H1 (cell line): ENCODE measurements around the gene CASP5. TPM values are rescaled to one million over a fixed set of nuclear protein-coding genes. Genes with fewer than 3 reads are reported as not detected.
"Not testable (repeated sequence)": the region's sequence is repeated elsewhere in the genome, so short reads cannot be mapped to it uniquely, and the experiment has no call there.

Experiments used
- CTCF ChIA-PET: fragments of 300-600 bp; sonication (Branson Sonifier 250); formaldehyde crosslinking; loops from one replicate; lab custom pipeline; 2021; ENCODE audit not compliant: partially characterized antibody; lab: Charles Lee
- POLR2A ChIA-PET: fragments of 300-600 bp; sonication (Branson Sonifier 250); formaldehyde crosslinking; loops from one replicate; lab custom pipeline; 2021; ENCODE audit warnings: inconsistent platforms; ENCODE audit not compliant: partially characterized antibody; lab: Charles Lee
- DNase-seq, 2 experiments: peaks; one replicate each; pipeline versions ENCODE4 v3.0.0 to v3.0.0-alpha.2; 2010 to 2022; ENCODE audit warnings: low spot score in 2 of 2, low read depth in 1 of 2, mixed read lengths in 1 of 2
- FAIRE-seq: peaks from 2 replicates; lab custom pipeline; 2011; peaks lifted over from hg19 to GRCh38; lab: Jason Lieb, UNC
- H2AFZ ChIP-seq: 2 replicates; pipeline ENCODE4 v1.8.1; 2012; ENCODE audit warnings: low read length, inconsistent platforms
- H2AK5ac ChIP-seq: 2 replicates; pipeline ENCODE4 v1.6.1; 2013; ENCODE audit warnings: low read depth, low read length
- H2BK120ac ChIP-seq: replicated peaks from 2 replicates; pipeline ENCODE3; 2013; ENCODE audit warnings: low read depth, low read length, inconsistent platforms
- H2BK12ac ChIP-seq: 2 replicates; pipeline ENCODE4 v1.6.1; 2013; ENCODE audit warnings: low read depth, low read length
- H2BK15ac ChIP-seq: 2 replicates; pipeline ENCODE4 v1.6.1; 2013; ENCODE audit warnings: low read length
- H2BK20ac ChIP-seq: 2 replicates; pipeline ENCODE4 v1.6.1; 2013; ENCODE audit warnings: low read length
- H2BK5ac ChIP-seq: 2 replicates; pipeline ENCODE4 v1.6.1; 2013; ENCODE audit warnings: low read depth, low read length
- H3K14ac ChIP-seq: 2 replicates; pipeline ENCODE4 v1.6.1; 2013; ENCODE audit warnings: inconsistent platforms; ENCODE audit not compliant: insufficient read length
- H3K18ac ChIP-seq: 2 replicates; pipeline ENCODE4 v1.6.1; 2013; ENCODE audit warnings: low read length; ENCODE audit errors: extremely low read depth
- H3K23ac ChIP-seq: 2 replicates; pipeline ENCODE4 v1.6.1; 2013; ENCODE audit warnings: inconsistent platforms; ENCODE audit not compliant: insufficient read length
- H3K23me2 ChIP-seq: 2 replicates; pipeline ENCODE4 v1.6.1; 2013; ENCODE audit warnings: low read depth, low read length
- H3K27ac ChIP-seq: 2 replicates; pipeline ENCODE4 v1.6.1; 2011; ENCODE audit warnings: low read depth, low read length, inconsistent platforms
- H3K27me3 ChIP-seq, 4 experiments: replicated peaks in 1 of 4; 1 replicate in 1 of 4; 2 replicates in 3 of 4; pipeline versions ENCODE4 v1.6.1 to v1.8.1; 2011 to 2013; ENCODE audit warnings: low read length in 3 of 4, mild to moderate bottlenecking in 3 of 4, inconsistent platforms in 2 of 4, mixed read lengths in 2 of 4, moderate library complexity in 1 of 4; ENCODE audit not compliant: control insufficient read depth in 3 of 4, insufficient read depth in 3 of 4; ENCODE audit errors: extremely low read depth in 1 of 4
- H3K36me3 ChIP-seq, 4 experiments: 2 replicates each; pipeline versions ENCODE4 v1.6.1 to v1.8.1; 2011 to 2013; ENCODE audit warnings: mild to moderate bottlenecking in 4 of 4, low read length in 3 of 4, moderate library complexity in 2 of 4, control low read depth in 1 of 4, inconsistent platforms in 1 of 4; ENCODE audit not compliant: insufficient read depth in 4 of 4, control insufficient read depth in 2 of 4
- H3K4ac ChIP-seq: replicated peaks from 2 replicates; pipeline ENCODE3; 2013; ENCODE audit warnings: low read length, low read depth, mixed read lengths, inconsistent platforms; ENCODE audit not compliant: insufficient read length
- H3K4me1 ChIP-seq, 4 experiments: replicated peaks in 1 of 4; 1 replicate in 1 of 4; 2 replicates in 3 of 4; pipeline versions ENCODE4 v1.6.1 to v1.8.1; 2011 to 2013; ENCODE audit warnings: low read length in 3 of 4, inconsistent platforms in 2 of 4, mixed read lengths in 1 of 4; ENCODE audit not compliant: insufficient read depth in 4 of 4, control insufficient read depth in 3 of 4
- H3K4me2 ChIP-seq, 2 experiments: 2 replicates each; pipeline versions ENCODE4 v1.6.1 to v1.8.1; 2011 to 2013; ENCODE audit warnings: low read depth in 2 of 2, low read length in 2 of 2, control low read depth in 1 of 2, inconsistent platforms in 1 of 2, mild to moderate bottlenecking in 1 of 2; ENCODE audit not compliant: insufficient read depth in 1 of 2
- H3K4me3 ChIP-seq, 4 experiments: fragments of 200-600, 300-600 bp in 1 of 4; sonication (generic), shearing (Covaris generic), sonication (Bioruptor Twin) in 1 of 4; 2 replicates each; pipeline versions ENCODE4 v1.5.1 to v1.8.1; 2011 to 2016; ENCODE audit warnings: low read length in 4 of 4, low read depth in 3 of 4, control low read depth in 2 of 4, inconsistent platforms in 2 of 4, mild to moderate bottlenecking in 2 of 4, mixed read lengths in 1 of 4, moderate library complexity in 1 of 4; ENCODE audit not compliant: insufficient read depth in 2 of 4; ENCODE audit errors: extremely low read depth in 1 of 4
- H3K56ac ChIP-seq: replicated peaks from 2 replicates; pipeline ENCODE3; 2013; ENCODE audit warnings: low read depth, mild to moderate bottlenecking, mixed read lengths, low read length, inconsistent platforms; ENCODE audit not compliant: insufficient read length
- H3K79me1 ChIP-seq: 2 replicates; pipeline ENCODE4 v1.6.1; 2013; ENCODE audit warnings: low read depth, low read length, control low read depth
- H3K79me2 ChIP-seq, 2 experiments: 2 replicates each; pipeline versions ENCODE4 v1.6.1 to v1.8.1; 2012 to 2013; ENCODE audit warnings: low read length in 2 of 2, mild to moderate bottlenecking in 2 of 2, inconsistent platforms in 1 of 2; ENCODE audit not compliant: insufficient read depth in 2 of 2, control insufficient read depth in 1 of 2
- H3K9ac ChIP-seq, 4 experiments: replicated peaks in 1 of 4; 1 replicate in 1 of 4; 2 replicates in 3 of 4; pipeline versions ENCODE4 v1.6.1 to v1.8.1; 2011 to 2013; ENCODE audit warnings: low read depth in 3 of 4, low read length in 3 of 4, control low read depth in 2 of 4, mild to moderate bottlenecking in 2 of 4, moderate library complexity in 2 of 4, inconsistent platforms in 1 of 4; ENCODE audit errors: extremely low read depth in 1 of 4
- H3K9me3 ChIP-seq, 2 experiments: 2 replicates each; pipeline versions ENCODE4 v1.6.1 to v1.8.1; 2012 to 2013; ENCODE audit warnings: mild to moderate bottlenecking in 2 of 2, moderate library complexity in 2 of 2, control low read depth in 1 of 2, inconsistent platforms in 1 of 2, low read depth in 1 of 2, low read length in 1 of 2, mixed read lengths in 1 of 2; ENCODE audit not compliant: insufficient read depth in 2 of 2
- H4K20me1 ChIP-seq, 2 experiments: replicated peaks in 1 of 2; 2 replicates each; pipeline versions ENCODE3 to v1.8.1; 2011 to 2013; ENCODE audit warnings: inconsistent platforms in 2 of 2, low read length in 2 of 2, mild to moderate bottlenecking in 1 of 2; ENCODE audit not compliant: insufficient read depth in 2 of 2, control insufficient read depth in 1 of 2
- H4K5ac ChIP-seq: 2 replicates; pipeline ENCODE4 v1.6.1; 2013; ENCODE audit warnings: low read length, low read depth, mixed read lengths, inconsistent platforms; ENCODE audit not compliant: insufficient read length
- H4K8ac ChIP-seq: 2 replicates; pipeline ENCODE4 v1.8.0; 2013; ENCODE audit warnings: mild to moderate bottlenecking, moderate library complexity, low read length, inconsistent platforms; ENCODE audit not compliant: insufficient read depth; ENCODE audit errors: extremely low read depth
- H4K91ac ChIP-seq: replicated peaks from 2 replicates; pipeline ENCODE3; 2013; ENCODE audit warnings: low read length, mixed read lengths, inconsistent platforms; ENCODE audit not compliant: insufficient read length
- WGBS, 2 experiments: shearing (Covaris generic) in 1 of 2; methylation state at CpG; one replicate each; pipeline versions ENCODE4 v1.1.6 to v1.1.7; 2013 to 2015; ENCODE audit warnings: low lambda C conversion rate in 2 of 2, mixed read lengths in 2 of 2, inconsistent platforms in 1 of 2, low coverage in 1 of 2, missing lambda C conversion rate in 1 of 2; ENCODE audit not compliant: insufficient replicate concordance in 2 of 2, insufficient coverage in 1 of 2, insufficient read length in 1 of 2; ENCODE audit errors: extremely low coverage in 1 of 2, missing lambda C conversion rate in 1 of 2; 5-methylcytosine and 5-hydroxymethylcytosine counted together
- polyA plus RNA-seq, 7 experiments: library from polyadenylated mRNA; depleted of rRNA in 3 of 7; stranded (reverse) in 5 of 7; unstranded in 2 of 7; fragments of >200 nt in 5 of 7; fragments of 200-250 nt in 2 of 7; gene quantifications; 1 replicate in 5 of 7; 2 replicates in 1 of 7; 4 replicates in 1 of 7; pipeline versions ENCODE4 v1.2.1 to v1.2.3, GENCODE V29; 2011 to 2013; ENCODE audit warnings: missing spikeins in 2 of 7, mixed read lengths in 2 of 7
- total RNA-seq: library from RNA; stranded (reverse); fragmentation: NEBNext Ultra II Directional; extraction: Animal tissue kit (Norgen Biotek cat#: 25700); gene quantifications from 2 replicates; pipeline ENCODE4 v1.2.1, GENCODE V29; 2021

The CASP5 gene
- total and polyA plus RNA-seq, 2 of the 8 experiments (the other 6 are each of a cell fraction or from before 2014, with no cell fraction given) = not detected

DNA sequence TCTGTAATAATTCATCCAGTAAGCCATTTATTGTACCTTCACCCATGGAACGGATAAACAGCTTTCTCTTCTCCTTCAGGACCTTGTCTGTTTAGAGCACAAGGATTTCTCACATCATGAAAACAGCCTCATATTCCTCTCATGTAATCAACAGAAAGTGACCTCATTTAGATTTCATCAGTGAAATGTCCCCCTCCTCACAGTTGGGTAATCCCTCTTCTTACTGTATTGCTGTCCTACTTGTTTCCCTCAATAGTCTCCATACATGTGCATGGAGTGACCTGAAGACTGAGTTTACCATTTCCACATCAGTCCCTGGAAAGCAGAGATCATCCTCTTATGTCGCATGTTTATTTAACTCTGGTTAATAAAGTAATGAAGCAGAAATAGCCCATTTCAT is 11.4 kb upstream of the CASP5 start:
- H3K4ac ChIP-seq, H4K91ac ChIP-seq, H3K27ac ChIP-seq, POLR2A ChIA-PET, H4K20me1 ChIP-seq, H3K18ac ChIP-seq, H2BK12ac ChIP-seq, H3K4me2 ChIP-seq, H2BK15ac ChIP-seq, H4K5ac ChIP-seq, H2AFZ ChIP-seq, FAIRE-seq, H3K56ac ChIP-seq, H3K79me2 ChIP-seq, H3K4me1 ChIP-seq, H3K9ac ChIP-seq, H2BK120ac ChIP-seq, H3K9me3 ChIP-seq, H3K14ac ChIP-seq, H3K4me3 ChIP-seq, H2BK20ac ChIP-seq, H3K27me3 ChIP-seq, H2BK5ac ChIP-seq, H3K79me1 ChIP-seq, H4K8ac ChIP-seq, H3K36me3 ChIP-seq, DNase-seq, H2AK5ac ChIP-seq, H3K23me2 ChIP-seq, H3K23ac ChIP-seq: not testable (repeated sequence)
- CTCF ChIA-PET = interaction anchor here (0.7 kb wide), 1 partner anchor 692 kb away, joined by 3 read pairs; no protein-coding TSS in a partner anchor
- 93% methylated on average over 2 of the region's 2 CpGs; no CpG with 5 or more reads in 1 of the 2 experiments for WGBS, 2 experiments
